IMR-90 (cell line): ENCODE data around the gene RRP1. TPM values are rescaled to one million over a fixed set of nuclear protein-coding genes. Genes with fewer than 3 reads are reported as not detected.

Experiments used
- ATAC-seq: fragments of 200-7000 bp; cut with Tn5 transposase; 2 replicates; pipeline ENCODE4 v1.9.1; 2020; ENCODE audit warnings: low read depth, mild to moderate bottlenecking, moderate library complexity
- BruUV-seq: library from RNA; stranded (reverse); fragments of 400-500 nt; replicated peaks from 2 replicates; lab custom pipeline; 2021; lab: Mats Ljungman, UMichigan
- CTCF ChIA-PET: fragments of 300-600 bp; formaldehyde crosslinking; extraction: SDS; loops from one replicate; lab custom pipeline; 2021; ENCODE audit warnings: antibody characterized with exemption; lab: Yijun Ruan, JAX
- POLR2A ChIA-PET: fragments of 300-600 bp; sonication (Branson Sonifier 250); formaldehyde crosslinking; loops from one replicate; lab custom pipeline; 2022; ENCODE audit warnings: antibody characterized with exemption; ENCODE audit not compliant: unreplicated experiment; lab: Charles Lee
- DNase-seq: peaks from one replicate; pipeline ENCODE4 v3.0.0; 2013
- H2AFZ ChIP-seq: replicated peaks from 2 replicates; pipeline ENCODE3; 2013; ENCODE audit warnings: low read length, mild to moderate bottlenecking; ENCODE audit not compliant: poor library complexity
- H2AK5ac ChIP-seq: 2 replicates; pipeline ENCODE4 v1.6.1; 2013; ENCODE audit warnings: low read depth, low read length, inconsistent platforms
- H2AK9ac ChIP-seq: replicated peaks from 2 replicates; pipeline ENCODE3; 2013; ENCODE audit warnings: mild to moderate bottlenecking, low read depth, low read length, moderate library complexity; ENCODE audit not compliant: poor library complexity
- H2BK120ac ChIP-seq: 2 replicates; pipeline ENCODE4 v1.6.1; 2013; ENCODE audit warnings: low read depth, low read length, inconsistent platforms
- H2BK15ac ChIP-seq: 3 replicates; pipeline ENCODE4 v1.6.1; 2013; ENCODE audit warnings: low read depth, low read length, inconsistent platforms
- H2BK20ac ChIP-seq: 2 replicates; pipeline ENCODE4 v1.6.1; 2013; ENCODE audit warnings: low read depth, mild to moderate bottlenecking, inconsistent platforms, low read length, moderate library complexity
- H2BK5ac ChIP-seq: 2 replicates; pipeline ENCODE4 v1.6.1; 2013; ENCODE audit warnings: mild to moderate bottlenecking, low read depth, low read length, inconsistent platforms; ENCODE audit not compliant: poor library complexity, severe bottlenecking
- H3K14ac ChIP-seq: replicated peaks from 2 replicates; pipeline ENCODE4 v1.6.1; 2013; ENCODE audit warnings: low read depth, low read length, inconsistent platforms
- H3K18ac ChIP-seq: 2 replicates; pipeline ENCODE4 v1.6.1; 2013; ENCODE audit warnings: low read depth, low read length, control low read depth
- H3K23ac ChIP-seq: 2 replicates; pipeline ENCODE4 v1.6.1; 2013; ENCODE audit warnings: low read depth, low read length, inconsistent platforms
- H3K27ac ChIP-seq: 2 replicates; pipeline ENCODE4 v1.5.1; 2013; ENCODE audit warnings: mild to moderate bottlenecking, control low read depth, low read length; ENCODE audit not compliant: insufficient read depth
- H3K27me3 ChIP-seq: 2 replicates; pipeline ENCODE4 v1.6.1; 2013; ENCODE audit warnings: low read length; ENCODE audit not compliant: control insufficient read depth, insufficient read depth
- H3K36me3 ChIP-seq: 2 replicates; pipeline ENCODE4 v1.6.1; 2013; ENCODE audit warnings: low read length, mixed read lengths; ENCODE audit not compliant: control insufficient read depth, insufficient read depth
- H3K4ac ChIP-seq: 2 replicates; pipeline ENCODE4 v1.6.1; 2013; ENCODE audit warnings: low read depth, low read length, inconsistent platforms
- H3K4me1 ChIP-seq: 2 replicates; pipeline ENCODE4 v1.6.1; 2013; ENCODE audit warnings: low read length, mixed read lengths; ENCODE audit not compliant: control insufficient read depth, insufficient read depth
- H3K4me2 ChIP-seq: 2 replicates; pipeline ENCODE4 v1.6.1; 2013; ENCODE audit warnings: low read depth, mild to moderate bottlenecking, control low read depth, low read length, moderate library complexity
- H3K4me3 ChIP-seq: 2 replicates; pipeline ENCODE4 v1.5.1; 2013; ENCODE audit warnings: low read depth, mild to moderate bottlenecking, control low read depth, low read length, moderate library complexity; ENCODE audit not compliant: insufficient read depth
- H3K56ac ChIP-seq: 2 replicates; pipeline ENCODE4 v1.6.1; 2013; ENCODE audit warnings: low read length, inconsistent platforms; ENCODE audit not compliant: insufficient read depth; ENCODE audit errors: extremely low read depth
- H3K79me1 ChIP-seq, 2 experiments: 2 replicates each; pipeline ENCODE4 v1.6.1; 2013; ENCODE audit warnings: low read length in 2 of 2, inconsistent platforms in 1 of 2, low read depth in 1 of 2
- H3K9ac ChIP-seq: 2 replicates; pipeline ENCODE4 v1.6.1; 2013; ENCODE audit warnings: low read depth, low read length, control low read depth
- H3K9me1 ChIP-seq: 2 replicates; pipeline ENCODE4 v1.6.1; 2013; ENCODE audit warnings: low read length, inconsistent platforms; ENCODE audit not compliant: insufficient read depth
- H3K9me3 ChIP-seq: 2 replicates; pipeline ENCODE4 v1.6.1; 2013; ENCODE audit warnings: low read length; ENCODE audit not compliant: control insufficient read depth, insufficient read depth
- H4K20me1 ChIP-seq: 2 replicates; pipeline ENCODE4 v1.6.1; 2013; ENCODE audit warnings: low read length, inconsistent platforms; ENCODE audit not compliant: insufficient read depth
- H4K5ac ChIP-seq: 2 replicates; pipeline ENCODE4 v1.6.1; 2013; ENCODE audit warnings: mild to moderate bottlenecking, low read depth, low read length, control low read depth
- H4K8ac ChIP-seq, 2 experiments: 2 replicates each; pipeline ENCODE4 v1.6.1; 2013; ENCODE audit warnings: low read depth in 2 of 2, low read length in 2 of 2, control low read depth in 1 of 2, inconsistent platforms in 1 of 2
- H4K91ac ChIP-seq: 2 replicates; pipeline ENCODE4 v1.6.1; 2013; ENCODE audit warnings: low read depth, low read length, inconsistent platforms; ENCODE audit not compliant: insufficient read depth
- BHLHE40 ChIP-seq: fragments of 150-350 bp; IDR thresholded peaks from 2 replicates; pipeline ENCODE4 v1.6.1; 2016; ENCODE audit warnings: mild to moderate bottlenecking, low read depth, low read length
- CEBPB ChIP-seq: IDR thresholded peaks from 2 replicates; pipeline ENCODE4 v1.6.1; 2012; ENCODE audit warnings: low read depth, low read length, improper control_type of control experiment
- CHD1 ChIP-seq: IDR thresholded peaks from 2 replicates; pipeline ENCODE4 v1.6.1; 2012; ENCODE audit warnings: low read depth, low read length, improper control_type of control experiment
- FOS ChIP-seq: fragments of 150-350 bp; IDR thresholded peaks from 2 replicates; pipeline ENCODE4 v1.6.1; 2016; ENCODE audit warnings: low read depth, low read length
- MAFK ChIP-seq: IDR thresholded peaks from 2 replicates; pipeline ENCODE4 v1.6.1; 2012; ENCODE audit warnings: low read depth, low read length, improper control_type of control experiment
- MAZ ChIP-seq: IDR thresholded peaks from 2 replicates; pipeline ENCODE4 v1.6.1; 2012; ENCODE audit warnings: low read depth, mild to moderate bottlenecking, low read length, improper control_type of control experiment, moderate library complexity, borderline replicate concordance
- MXI1 ChIP-seq: IDR thresholded peaks from 2 replicates; pipeline ENCODE4 v1.6.1; 2012; ENCODE audit warnings: low read depth, mild to moderate bottlenecking, low read length, moderate library complexity, borderline replicate concordance
- NFE2L2 ChIP-seq: fragments of 150-350 bp; IDR thresholded peaks from 2 replicates; pipeline ENCODE4 v1.6.1; 2016; ENCODE audit warnings: low read depth, mild to moderate bottlenecking, low read length
- POLR2A ChIP-seq: IDR thresholded peaks from 2 replicates; pipeline ENCODE4 v1.6.1; 2012; ENCODE audit warnings: mild to moderate bottlenecking, low read depth, low read length
- RAD21 ChIP-seq: IDR thresholded peaks from 2 replicates; pipeline ENCODE4 v1.6.1; 2012; ENCODE audit warnings: low read length, improper control_type of control experiment
- RCOR1 ChIP-seq: IDR thresholded peaks from 2 replicates; pipeline ENCODE4 v1.6.1; 2012; ENCODE audit warnings: mild to moderate bottlenecking, low read length, improper control_type of control experiment; ENCODE audit not compliant: insufficient replicate concordance
- RFX5 ChIP-seq: IDR thresholded peaks from 2 replicates; pipeline ENCODE4 v1.8.0; 2012; ENCODE audit warnings: low read depth, mild to moderate bottlenecking, low read length, moderate library complexity
- SMC3 ChIP-seq: fragments of 150-350 bp; IDR thresholded peaks from 2 replicates; pipeline ENCODE4 v1.6.1; 2016; ENCODE audit warnings: low read depth, mild to moderate bottlenecking, antibody characterized with exemption, low read length, moderate library complexity
- WGBS, 2 experiments: methylation state at CpG; one replicate each; pipeline versions ENCODE4 v1.1.5 to v1.1.7; 2013; ENCODE audit warnings: missing lambda C conversion rate in 2 of 2; ENCODE audit not compliant: insufficient read length in 1 of 2; ENCODE audit errors: extremely low coverage in 2 of 2; 5-methylcytosine and 5-hydroxymethylcytosine counted together
- dilution Hi-C: fragments of 300-500 bp; cut with HindIII; formaldehyde crosslinking; loops from one replicate; pipeline ENCODE4 v1.14.3; 2018; ENCODE audit warnings: low sequenced_read_pairs; ENCODE audit not compliant: unreplicated experiment
- in situ Hi-C: fragments of 300-500 bp; cut with MboI; formaldehyde crosslinking; loops from 3 replicates; pipeline ENCODE4 v1.14.3; 2019; ENCODE audit warnings: low sequenced_read_pairs, inconsistent platforms, mixed read lengths
- intact Hi-C: fragments of 100-400 bp; cut with micrococcal nuclease; formaldehyde crosslinking; loops from 2 replicates; pipeline ENCODE4 v1.10.0; 2022
- polyA plus RNA-seq, 3 experiments: library from polyadenylated mRNA; depleted of rRNA; stranded (reverse); fragments of >200 nt; gene quantifications; 2 replicates each; pipeline ENCODE4 v1.2.3, GENCODE V29; 2012; ENCODE audit warnings: low replicate concordance in 1 of 3
- total RNA-seq: library from RNA; depleted of rRNA; stranded (reverse); fragments of >200 nt; gene quantifications from 2 replicates; pipeline ENCODE4 v1.2.3, GENCODE V29; 2012
- TF ChIP-seq, protein P1 (sequence below): conservative IDR thresholded peaks from 2 replicates; pipeline ENCODE4 v1.5.1; 2012; ENCODE audit warnings: mild to moderate bottlenecking, low read depth, low read length, improper control_type of control experiment
- TF ChIP-seq, protein P2 (sequence below): fragments of 150-350 bp; IDR thresholded peaks from 2 replicates; pipeline ENCODE4 v1.6.1; 2017; ENCODE audit warnings: mild to moderate bottlenecking, antibody characterized with exemption, low read length, low read depth

RRP1 gene
- total and polyA plus RNA-seq, 2 of the 4 experiments (the other 2 are of a cell fraction): 20.2 to 23.3 TPM

DNA sequence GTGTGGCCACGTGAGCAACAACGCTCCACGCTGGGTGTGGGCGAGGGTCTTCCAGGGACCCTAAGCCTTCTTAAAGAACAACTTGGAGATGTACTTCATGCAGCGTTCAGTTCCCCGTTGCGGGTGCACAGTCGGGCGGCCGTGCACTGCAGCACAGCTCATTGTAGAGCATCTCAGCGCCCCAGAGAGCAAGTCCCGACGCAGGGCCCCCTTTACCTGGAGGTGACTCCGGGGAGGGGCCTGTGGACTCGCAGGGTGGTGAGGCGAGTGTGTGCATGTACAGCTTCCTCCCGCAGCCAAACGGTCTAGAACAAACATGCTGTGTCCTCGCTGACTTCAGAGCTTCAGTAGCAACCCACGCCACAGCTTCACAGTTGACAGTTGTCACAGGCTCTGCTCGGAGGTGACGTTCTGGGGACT lies 19.5 kb downstream of the RRP1 start:
- peaks cover 2% of the 10 kb centered on the region; the same call in 1 of the 2 replicates for H3K4me1 ChIP-seq
- H2BK20ac ChIP-seq: no peak overlapping the region
- no peaks in the 10 kb centered on the region for H3K27me3 ChIP-seq
- H4K91ac ChIP-seq: no peak overlapping the region
- no peak overlapping the region for H3K27ac ChIP-seq
- H2AK9ac ChIP-seq: no peak overlapping the region
- H3K14ac ChIP-seq: no peak overlapping the region
- TF ChIP-seq RAD21 (no peak), SMC3 (no peak), MAZ (no peak), MXI1 (no peak), NFE2L2 (no peak), CHD1 (no peak), RFX5 (no peak), FOS (no peak), POLR2A (no peak), MAFK (no peak), CEBPB (no peak), BHLHE40 (no peak), RCOR1 (no peak)
- TF ChIP-seq, protein P1, sequence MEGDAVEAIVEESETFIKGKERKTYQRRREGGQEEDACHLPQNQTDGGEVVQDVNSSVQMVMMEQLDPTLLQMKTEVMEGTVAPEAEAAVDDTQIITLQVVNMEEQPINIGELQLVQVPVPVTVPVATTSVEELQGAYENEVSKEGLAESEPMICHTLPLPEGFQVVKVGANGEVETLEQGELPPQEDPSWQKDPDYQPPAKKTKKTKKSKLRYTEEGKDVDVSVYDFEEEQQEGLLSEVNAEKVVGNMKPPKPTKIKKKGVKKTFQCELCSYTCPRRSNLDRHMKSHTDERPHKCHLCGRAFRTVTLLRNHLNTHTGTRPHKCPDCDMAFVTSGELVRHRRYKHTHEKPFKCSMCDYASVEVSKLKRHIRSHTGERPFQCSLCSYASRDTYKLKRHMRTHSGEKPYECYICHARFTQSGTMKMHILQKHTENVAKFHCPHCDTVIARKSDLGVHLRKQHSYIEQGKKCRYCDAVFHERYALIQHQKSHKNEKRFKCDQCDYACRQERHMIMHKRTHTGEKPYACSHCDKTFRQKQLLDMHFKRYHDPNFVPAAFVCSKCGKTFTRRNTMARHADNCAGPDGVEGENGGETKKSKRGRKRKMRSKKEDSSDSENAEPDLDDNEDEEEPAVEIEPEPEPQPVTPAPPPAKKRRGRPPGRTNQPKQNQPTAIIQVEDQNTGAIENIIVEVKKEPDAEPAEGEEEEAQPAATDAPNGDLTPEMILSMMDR: no peak
- TF ChIP-seq, protein P2, sequence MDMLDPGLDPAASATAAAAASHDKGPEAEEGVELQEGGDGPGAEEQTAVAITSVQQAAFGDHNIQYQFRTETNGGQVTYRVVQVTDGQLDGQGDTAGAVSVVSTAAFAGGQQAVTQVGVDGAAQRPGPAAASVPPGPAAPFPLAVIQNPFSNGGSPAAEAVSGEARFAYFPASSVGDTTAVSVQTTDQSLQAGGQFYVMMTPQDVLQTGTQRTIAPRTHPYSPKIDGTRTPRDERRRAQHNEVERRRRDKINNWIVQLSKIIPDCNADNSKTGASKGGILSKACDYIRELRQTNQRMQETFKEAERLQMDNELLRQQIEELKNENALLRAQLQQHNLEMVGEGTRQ: no peak
- H2BK5ac ChIP-seq: no peak overlapping the region
- no peak overlapping the region for H3K56ac ChIP-seq
- no peak overlapping the region for H3K9ac ChIP-seq
- DNase-seq: no peak
- H3K4me2 ChIP-seq: no peak overlapping the region
- no peak overlapping the region for H2BK15ac ChIP-seq
- H3K4ac ChIP-seq: no peak overlapping the region
- no peak overlapping the region for H3K18ac ChIP-seq
- H4K8ac ChIP-seq: no peak overlapping the region
- no TSS peak for BruUV-seq
- ChIA-PET POLR2A (no interaction called here), CTCF (no interaction called here)
- in situ Hi-C loops (no loop called here), intact Hi-C loops (no loop called here), dilution Hi-C loops (no loop called here)
- H3K23ac ChIP-seq: no peak overlapping the region
- H3K4me3 ChIP-seq: no peak overlapping the region
- no peak overlapping the region for H2AK5ac ChIP-seq
- H3K36me3 ChIP-seq: peaks cover 7% of the 10 kb centered on the region
- H3K9me1 ChIP-seq: no peaks in the 10 kb centered on the region
- H2AFZ ChIP-seq: no peak overlapping the region
- WGBS, 2 experiments: 82% methylated on average over 13 of the region's 22 CpGs; no CpG with 5 or more reads in 1 of the 2 experiments
- H4K20me1 ChIP-seq: peaks cover 7% of the 10 kb centered on the region
- no peak overlapping the region for H2BK120ac ChIP-seq
- H4K5ac ChIP-seq: no peak overlapping the region
- no peaks in the 10 kb centered on the region for H3K79me1 ChIP-seq
- no peaks in the 10 kb centered on the region for H3K9me3 ChIP-seq
- ATAC-seq: no peak
